ENCODE results near the gene ELOVL5.
"Not testable (repeated sequence)": the region's sequence is repeated elsewhere in the genome, so short reads cannot be mapped to it uniquely, and the experiment has no call there.

The ELOVL5 gene

DNA sequence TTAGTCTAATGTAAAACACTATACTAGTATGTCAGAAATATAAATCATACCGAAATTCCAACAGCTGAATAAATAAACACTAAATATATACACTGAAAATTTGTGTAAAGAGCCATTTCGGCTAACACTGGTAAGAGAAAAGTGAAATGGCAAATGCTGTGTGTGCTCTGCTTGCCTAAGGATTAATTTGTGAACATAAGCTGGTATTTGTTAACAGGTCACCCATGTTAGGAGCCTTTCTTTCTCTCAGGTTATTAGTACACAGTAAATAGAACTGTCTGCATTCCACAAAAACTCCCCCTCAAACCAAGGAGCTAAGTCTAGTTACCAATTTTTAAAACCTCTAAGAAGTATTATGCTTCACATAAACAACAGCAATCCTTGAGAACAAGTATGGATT, 27.0 kb downstream of the ELOVL5 start:
- H3K4me1 ChIP-seq (ENCODE audit: insufficient read depth, low read length, severe bottlenecking) = peaks cover 21% of the 10 kb centered on the region
- no peaks in the 10 kb centered on the region for H4K20me1 ChIP-seq (ENCODE audit: insufficient read depth, low read length)
- H3K9me3 ChIP-seq (ENCODE audit: low read length) = 0 out of 2 replicates have a peak, but pooled peaks cover 3% of the 10 kb centered on the region
- no peak overlapping the region for H3K9ac ChIP-seq (ENCODE audit: low read length)
- no peak for TF ChIP-seq EZH2 (IDR thresholded peaks at IDR 0.05; ENCODE audit: borderline replicate concordance, low read length)
- TF ChIP-seq, protein P1, sequence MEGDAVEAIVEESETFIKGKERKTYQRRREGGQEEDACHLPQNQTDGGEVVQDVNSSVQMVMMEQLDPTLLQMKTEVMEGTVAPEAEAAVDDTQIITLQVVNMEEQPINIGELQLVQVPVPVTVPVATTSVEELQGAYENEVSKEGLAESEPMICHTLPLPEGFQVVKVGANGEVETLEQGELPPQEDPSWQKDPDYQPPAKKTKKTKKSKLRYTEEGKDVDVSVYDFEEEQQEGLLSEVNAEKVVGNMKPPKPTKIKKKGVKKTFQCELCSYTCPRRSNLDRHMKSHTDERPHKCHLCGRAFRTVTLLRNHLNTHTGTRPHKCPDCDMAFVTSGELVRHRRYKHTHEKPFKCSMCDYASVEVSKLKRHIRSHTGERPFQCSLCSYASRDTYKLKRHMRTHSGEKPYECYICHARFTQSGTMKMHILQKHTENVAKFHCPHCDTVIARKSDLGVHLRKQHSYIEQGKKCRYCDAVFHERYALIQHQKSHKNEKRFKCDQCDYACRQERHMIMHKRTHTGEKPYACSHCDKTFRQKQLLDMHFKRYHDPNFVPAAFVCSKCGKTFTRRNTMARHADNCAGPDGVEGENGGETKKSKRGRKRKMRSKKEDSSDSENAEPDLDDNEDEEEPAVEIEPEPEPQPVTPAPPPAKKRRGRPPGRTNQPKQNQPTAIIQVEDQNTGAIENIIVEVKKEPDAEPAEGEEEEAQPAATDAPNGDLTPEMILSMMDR (IDR thresholded peaks at IDR 0.05; ENCODE audit: low read length) = no peak
- no peak overlapping the region for H3K4me2 ChIP-seq (ENCODE audit: low read length)
- H2AFZ ChIP-seq (ENCODE audit: low read length) = no peak overlapping the region
- H3K4me3 ChIP-seq (ENCODE audit: low read depth, low read length, poor library complexity, severe bottlenecking) = no peak overlapping the region
- H3F3A ChIP-seq (ENCODE audit: insufficient read depth, low read length) = no peaks in the 10 kb centered on the region
- peaks cover 89% of the 10 kb centered on the region for H3K79me2 ChIP-seq (ENCODE audit: insufficient read depth, low read length)
- no peak overlapping the region for H3K27ac ChIP-seq (ENCODE audit: low read depth, low read length, poor library complexity, severe bottlenecking)
- no peaks in the 10 kb centered on the region for H3K9me2 ChIP-seq (ENCODE audit: low read depth, low read length)
- H3K27me3 ChIP-seq (ENCODE audit: insufficient read depth, low read length) = no peaks in the 10 kb centered on the region
- peaks cover 9% of the 10 kb centered on the region; the same call in 1 of the 2 replicates for H3K36me3 ChIP-seq (ENCODE audit: insufficient read depth, low read length)

DNA sequence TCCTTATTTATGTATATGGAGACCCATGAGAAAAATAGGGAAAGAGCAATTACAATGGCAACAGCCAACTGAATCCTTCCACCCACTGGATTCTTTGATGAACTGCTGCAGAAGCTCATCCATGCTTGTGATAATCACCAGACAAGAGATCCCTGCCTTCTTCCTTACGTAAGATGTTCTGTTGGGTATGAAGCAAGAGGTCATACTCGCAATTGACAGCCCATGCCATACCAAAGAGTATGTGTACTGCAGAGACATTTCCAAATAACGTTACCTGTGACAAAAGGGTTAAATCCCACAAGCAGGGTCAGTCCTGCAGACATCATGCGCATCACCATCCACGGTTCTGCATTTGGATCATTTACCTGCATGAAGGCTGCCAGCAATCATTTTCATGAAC, 27.8 kb downstream of the ELOVL5 start:
- no peak overlapping the region for H3K4me2 ChIP-seq (ENCODE audit: low read length)
- no peak overlapping the region for H3K9ac ChIP-seq (ENCODE audit: low read length)
- TF ChIP-seq, protein P1 (IDR thresholded peaks at IDR 0.05; ENCODE audit: low read length) = no peak
- no peak for TF ChIP-seq EZH2 (IDR thresholded peaks at IDR 0.05; ENCODE audit: borderline replicate concordance, low read length)
- no peaks in the 10 kb centered on the region for H3K27me3 ChIP-seq (ENCODE audit: insufficient read depth, low read length)
- H3K27ac ChIP-seq (ENCODE audit: low read depth, low read length, poor library complexity, severe bottlenecking) = no peak overlapping the region
- H3K9me3 ChIP-seq (ENCODE audit: low read length) = 0 out of 2 replicates have a peak, but pooled peaks cover 3% of the 10 kb centered on the region
- no peak overlapping the region for H2AFZ ChIP-seq (ENCODE audit: low read length)
- H4K20me1 ChIP-seq (ENCODE audit: insufficient read depth, low read length) = no peaks in the 10 kb centered on the region
- H3F3A ChIP-seq (ENCODE audit: insufficient read depth, low read length) = no peaks in the 10 kb centered on the region
- no peak overlapping the region for H3K4me3 ChIP-seq (ENCODE audit: low read depth, low read length, poor library complexity, severe bottlenecking)
- H3K36me3 ChIP-seq (ENCODE audit: insufficient read depth, low read length) = peaks cover 9% of the 10 kb centered on the region; the same call in 1 of the 2 replicates
- H3K4me1 ChIP-seq (ENCODE audit: insufficient read depth, low read length, severe bottlenecking) = peaks cover 28% of the 10 kb centered on the region
- no peaks in the 10 kb centered on the region for H3K9me2 ChIP-seq (ENCODE audit: low read depth, low read length)
- H3K79me2 ChIP-seq (ENCODE audit: insufficient read depth, low read length) = peaks cover 90% of the 10 kb centered on the region

DNA sequence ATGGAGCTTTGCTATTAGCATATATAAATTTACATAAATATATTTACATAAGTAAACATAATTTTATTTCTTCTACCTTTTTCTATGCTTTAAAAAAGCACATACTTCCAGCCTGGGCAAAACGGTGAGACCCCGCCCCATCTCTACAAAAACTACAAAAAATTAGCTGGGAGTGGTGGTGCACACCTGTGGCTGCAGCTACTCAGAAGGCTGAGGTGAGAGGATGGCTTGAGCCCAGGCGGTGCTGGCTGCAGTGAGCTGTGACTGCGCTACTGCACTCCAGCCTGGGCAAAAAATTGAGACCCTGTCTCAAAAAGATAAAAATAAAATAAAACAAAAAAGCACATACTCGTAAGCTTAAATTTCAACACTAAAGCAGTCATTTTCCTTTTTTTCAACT, 30.3 kb downstream of the ELOVL5 start:
- 0 out of 2 replicates have a peak, but pooled peaks cover 3% of the 10 kb centered on the region for H3K9me3 ChIP-seq (ENCODE audit: low read length)
- peaks cover 92% of the 10 kb centered on the region for H3K79me2 ChIP-seq (ENCODE audit: insufficient read depth, low read length)
- no peak overlapping the region for H3K4me2 ChIP-seq (ENCODE audit: low read length)
- H3K27ac ChIP-seq (ENCODE audit: low read depth, low read length, poor library complexity, severe bottlenecking) = no peak overlapping the region
- no peak for TF ChIP-seq EZH2 (IDR thresholded peaks at IDR 0.05; ENCODE audit: borderline replicate concordance, low read length)
- no peak overlapping the region for H2AFZ ChIP-seq (ENCODE audit: low read length)
- peaks cover 38% of the 10 kb centered on the region for H3K4me1 ChIP-seq (ENCODE audit: insufficient read depth, low read length, severe bottlenecking)
- no peaks in the 10 kb centered on the region for H3K9me2 ChIP-seq (ENCODE audit: low read depth, low read length)
- H3F3A ChIP-seq (ENCODE audit: insufficient read depth, low read length) = no peaks in the 10 kb centered on the region
- H4K20me1 ChIP-seq (ENCODE audit: insufficient read depth, low read length) = no peaks in the 10 kb centered on the region
- H3K36me3 ChIP-seq (ENCODE audit: insufficient read depth, low read length) = peaks cover 16% of the 10 kb centered on the region; the same call in 1 of the 2 replicates
- H3K4me3 ChIP-seq (ENCODE audit: low read depth, low read length, poor library complexity, severe bottlenecking) = no peak overlapping the region
- H3K9ac ChIP-seq (ENCODE audit: low read length) = no peak overlapping the region
- H3K27me3 ChIP-seq (ENCODE audit: insufficient read depth, low read length) = no peaks in the 10 kb centered on the region

DNA sequence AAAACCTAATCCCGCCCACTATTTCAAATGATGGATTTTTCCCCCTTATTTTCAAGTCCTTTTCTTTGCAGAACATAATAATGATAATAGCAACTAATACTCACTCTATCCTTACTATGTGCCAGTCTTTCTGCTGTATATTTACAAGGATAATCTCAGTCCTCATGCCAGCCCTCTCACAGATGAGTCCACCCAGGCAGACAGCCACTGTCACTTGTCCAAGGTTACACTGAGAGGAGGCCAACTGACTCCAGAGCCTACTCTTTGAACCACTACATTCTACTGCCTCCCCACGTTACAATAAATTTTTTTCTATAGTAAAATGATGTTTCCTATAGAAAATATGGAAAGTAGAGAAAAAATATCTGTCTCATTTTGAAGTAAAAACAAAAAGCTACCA, 30.9 kb downstream of the ELOVL5 start:
- TF ChIP-seq EZH2 (IDR thresholded peaks at IDR 0.05; ENCODE audit: borderline replicate concordance, low read length) = no peak
- TF ChIP-seq, protein P1 (IDR thresholded peaks at IDR 0.05; ENCODE audit: low read length) = no peak
- no peaks in the 10 kb centered on the region for H4K20me1 ChIP-seq (ENCODE audit: insufficient read depth, low read length)

DNA sequence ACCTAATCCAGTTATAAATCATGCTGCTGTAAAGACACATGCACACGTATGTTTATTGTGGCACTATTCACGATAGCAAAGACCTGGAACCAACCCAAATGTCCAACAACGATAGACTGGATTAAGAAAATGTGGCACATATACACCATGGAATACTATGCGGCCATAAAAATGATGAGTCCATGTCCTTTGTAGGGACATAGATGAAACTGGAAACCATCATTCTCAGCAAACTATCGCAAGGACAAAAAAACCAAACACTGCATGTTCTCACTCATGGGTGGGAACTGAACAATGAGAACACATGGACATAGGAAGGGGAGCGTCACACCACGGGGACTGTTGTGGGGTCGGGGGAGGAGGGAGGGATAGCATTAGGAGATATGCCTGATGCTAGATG, 31.5 kb downstream of the ELOVL5 start:
- not testable (repeated sequence) for H3F3A ChIP-seq (ENCODE audit: insufficient read depth, low read length); H3K9me2 ChIP-seq (ENCODE audit: low read depth, low read length); H2AFZ ChIP-seq (ENCODE audit: low read length); H3K27me3 ChIP-seq (ENCODE audit: insufficient read depth, low read length); H4K20me1 ChIP-seq (ENCODE audit: insufficient read depth, low read length); H3K27ac ChIP-seq (ENCODE audit: low read depth, low read length, poor library complexity, severe bottlenecking); H3K9me3 ChIP-seq (ENCODE audit: low read length); H3K4me2 ChIP-seq (ENCODE audit: low read length); H3K4me3 ChIP-seq (ENCODE audit: low read depth, low read length, poor library complexity, severe bottlenecking); H3K9ac ChIP-seq (ENCODE audit: low read length)
- Histone ChIP-seq H3K36me3 (ENCODE audit: insufficient read depth, low read length) (peaks cover 21% of the 10 kb centered on the region), H3K4me1 (ENCODE audit: insufficient read depth, low read length, severe bottlenecking) (peaks cover 38% of the 10 kb centered on the region), H3K79me2 (ENCODE audit: insufficient read depth, low read length) (peaks cover 92% of the 10 kb centered on the region)

More for the DNA sequence above, 30.9 kb downstream of the ELOVL5 start:
- H3K9ac ChIP-seq (ENCODE audit: low read length) = no peak overlapping the region
- H2AFZ ChIP-seq (ENCODE audit: low read length) = no peak overlapping the region
- H3K79me2 ChIP-seq (ENCODE audit: insufficient read depth, low read length) = peaks cover 92% of the 10 kb centered on the region
- peaks cover 20% of the 10 kb centered on the region; the same call in 1 of the 2 replicates for H3K36me3 ChIP-seq (ENCODE audit: insufficient read depth, low read length)
- H3K4me2 ChIP-seq (ENCODE audit: low read length) = no peak overlapping the region
- H3K9me3 ChIP-seq (ENCODE audit: low read length) = 0 out of 2 replicates have a peak, but pooled peaks cover 3% of the 10 kb centered on the region
- H3K27me3 ChIP-seq (ENCODE audit: insufficient read depth, low read length) = no peaks in the 10 kb centered on the region
- H3K9me2 ChIP-seq (ENCODE audit: low read depth, low read length) = no peaks in the 10 kb centered on the region
- no peak overlapping the region for H3K27ac ChIP-seq (ENCODE audit: low read depth, low read length, poor library complexity, severe bottlenecking)
- no peaks in the 10 kb centered on the region for H3F3A ChIP-seq (ENCODE audit: insufficient read depth, low read length)
- peaks cover 38% of the 10 kb centered on the region for H3K4me1 ChIP-seq (ENCODE audit: insufficient read depth, low read length, severe bottlenecking)
- no peak overlapping the region for H3K4me3 ChIP-seq (ENCODE audit: low read depth, low read length, poor library complexity, severe bottlenecking)

Data from OCI-LY1 (cell line).